Measurements from ENCODE around the gene CCDC181.

GRCh38 chr1:169421309-169421708 is 6.0 kb downstream of the CCDC181 start:
- TF ChIP-seq EZH2 (IDR thresholded peaks at IDR 0.05; ENCODE audit: insufficient read depth, poor library complexity, severe bottlenecking) = no peak
- TF ChIP-seq EZH2phosphoT487 (IDR thresholded peaks at IDR 0.05; ENCODE audit: insufficient read depth, low read depth) = no peak
